OCI-M1 (cell line): ENCODE data around the gene OR9Q1.
A peak's percentile ranks its signal among the peaks of the same experiment; 100 is the strongest.
"Not testable (repeated sequence)": the region's sequence is repeated elsewhere in the genome, so short reads cannot be mapped to it uniquely, and the experiment has no call there.

Experiments used
- DNase-seq: peaks from one replicate; lab custom pipeline; 2025; lab: John Stamatoyannopoulos, UW

The OR9Q1 gene

GRCh38 chr11:58023435-58023931 is at the start of gene OR9Q1:
TSS of gene OR9Q1 (plus strand) at chr11:58023881. CDS start at chr11:58179445, 155,564 bp downstream.
- no peak for DNase-seq

- DNase-seq = no peak
These were observed 49.5 kb upstream of the OR9Q1 start for GRCh38 chr11:57974132-57974531.

GRCh38 chr11:57974848-57975601 is 48.7 kb upstream of the OR9Q1 start:
- no peak for DNase-seq

GRCh38 chr11:57977709-57978108 is 46.0 kb upstream of the OR9Q1 start:
- no peak for DNase-seq

- DNase-seq = no peak
These were observed 44.8 kb upstream of the OR9Q1 start for GRCh38 chr11:57978686-57979531.

- no peak for DNase-seq
These were observed 44.1 kb upstream of the OR9Q1 start for GRCh38 chr11:57979532-57980079.

GRCh38 chr11:57980201-57980600 is 43.5 kb upstream of the OR9Q1 start:
- no peak for DNase-seq

- no peak for DNase-seq
These were observed 42.1 kb upstream of the OR9Q1 start for GRCh38 chr11:57981536-57981935.

GRCh38 chr11:57982776-57983175 is 40.9 kb upstream of the OR9Q1 start:
- DNase-seq = no peak

GRCh38 chr11:57983191-57983590 is 40.5 kb upstream of the OR9Q1 start:
- DNase-seq = no peak

GRCh38 chr11:57999523-57999922 is 24.2 kb upstream of the OR9Q1 start:
- not testable (repeated sequence) for DNase-seq

GRCh38 chr11:58000021-58000420 is 23.7 kb upstream of the OR9Q1 start:
- not testable (repeated sequence) for DNase-seq

- DNase-seq = no peak
These were observed 23.0 kb upstream of the OR9Q1 start for GRCh38 chr11:58000699-58001098.

- no peak for DNase-seq
These were observed 20.6 kb upstream of the OR9Q1 start for GRCh38 chr11:58003036-58003435.

- no peak for DNase-seq
These were observed 20.1 kb upstream of the OR9Q1 start for GRCh38 chr11:58003591-58003990.

GRCh38 chr11:58004664-58005063 is 19.0 kb upstream of the OR9Q1 start:
- DNase-seq = peak; percentile 11

GRCh38 chr11:58006940-58007339 is 16.7 kb upstream of the OR9Q1 start:
- DNase-seq = no peak

- DNase-seq = no peak
These were observed 11.9 kb upstream of the OR9Q1 start for GRCh38 chr11:58011771-58012170.

- DNase-seq = no peak
These were observed 965 bp downstream of the OR9Q1 start for GRCh38 chr11:58024601-58025091.

GRCh38 chr11:58027341-58027740 is 3.7 kb downstream of the OR9Q1 start:
- DNase-seq = no peak

- no peak for DNase-seq
These were observed 5.2 kb downstream of the OR9Q1 start for GRCh38 chr11:58028687-58029411.

GRCh38 chr11:58030653-58031052 is 7.0 kb downstream of the OR9Q1 start, which contains the start of gene OR6Q1:
TSS of gene OR6Q1 (plus strand) at chr11:58030953. CDS start at chr11:58030953, 0 bp downstream.
- DNase-seq = no peak
